Measurements from ENCODE around the gene TSPEAR. TPM values are rescaled to one million over a fixed set of nuclear protein-coding genes. Genes with fewer than 3 reads are reported as not detected.

Gene TSPEAR
- total and polyA plus RNA-seq, 2 donors (not counting 1 experiment from before 2014, with no cell fraction given) = not detected

DNA sequence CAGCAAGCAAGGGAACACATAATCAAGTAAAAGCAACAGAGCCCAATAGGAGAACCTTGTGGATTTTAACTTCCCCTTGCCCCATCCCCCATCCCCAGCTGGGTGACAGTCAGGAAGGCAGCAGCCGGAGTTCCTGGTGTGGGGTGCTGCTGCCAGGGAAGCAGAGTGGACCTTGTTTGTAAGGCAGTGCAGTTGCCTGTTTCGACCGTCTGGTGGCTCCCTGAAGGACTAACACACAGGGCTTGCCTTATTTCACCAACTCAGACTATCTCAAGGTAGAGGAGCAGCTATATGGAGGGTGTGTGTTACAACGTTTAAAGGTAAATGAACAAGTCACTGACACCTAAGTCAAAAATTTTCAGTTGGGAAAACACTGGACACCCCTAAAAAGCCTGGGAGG is 92.9 kb downstream of the TSPEAR start:
- DNase-seq (ENCODE audit: low read depth in 2 of 2) = peak; percentile 1 to 2
- Histone ChIP-seq H2AFZ (ENCODE audit: low read length) (no peak overlapping the region), H3K9me3 (ENCODE audit: control insufficient read depth, insufficient read depth, low read depth, low read length) (no peaks in the 10 kb centered on the region), H3K4me2 (ENCODE audit: extremely low read depth, insufficient read depth, low read length) (no peak overlapping the region), H3K4me3 (replicated peaks in 1 of 4; ENCODE audit: control extremely low read depth in 1 of 4, insufficient read depth in 1 of 4, low read depth in 3 of 4, low read length in 4 of 4) (no peak overlapping the region), H3K9ac (ENCODE audit: insufficient read depth, low read length) (no peak overlapping the region), H3K4me1 (ENCODE audit: control insufficient read depth, extremely low read depth, insufficient read depth, low read length) (no peaks in the 10 kb centered on the region), H3K27me3 (ENCODE audit: control insufficient read depth, insufficient read depth, low read length) (no peaks in the 10 kb centered on the region), H3K36me3 (ENCODE audit: control insufficient read depth, insufficient read depth, low read length) (no peaks in the 10 kb centered on the region), H4K20me1 (ENCODE audit: control insufficient read depth, extremely low read depth, insufficient read depth, low read length) (no peaks in the 10 kb centered on the region), H3K79me2 (ENCODE audit: control insufficient read depth, insufficient read depth, low read length) (no peaks in the 10 kb centered on the region), H3K27ac (ENCODE audit: insufficient read depth, low read length) (no peak overlapping the region)
- TF ChIP-seq EZH2 (IDR thresholded peaks at IDR 0.05; ENCODE audit: low read length, missing control alignments) = no peak
- TF ChIP-seq, protein P1, sequence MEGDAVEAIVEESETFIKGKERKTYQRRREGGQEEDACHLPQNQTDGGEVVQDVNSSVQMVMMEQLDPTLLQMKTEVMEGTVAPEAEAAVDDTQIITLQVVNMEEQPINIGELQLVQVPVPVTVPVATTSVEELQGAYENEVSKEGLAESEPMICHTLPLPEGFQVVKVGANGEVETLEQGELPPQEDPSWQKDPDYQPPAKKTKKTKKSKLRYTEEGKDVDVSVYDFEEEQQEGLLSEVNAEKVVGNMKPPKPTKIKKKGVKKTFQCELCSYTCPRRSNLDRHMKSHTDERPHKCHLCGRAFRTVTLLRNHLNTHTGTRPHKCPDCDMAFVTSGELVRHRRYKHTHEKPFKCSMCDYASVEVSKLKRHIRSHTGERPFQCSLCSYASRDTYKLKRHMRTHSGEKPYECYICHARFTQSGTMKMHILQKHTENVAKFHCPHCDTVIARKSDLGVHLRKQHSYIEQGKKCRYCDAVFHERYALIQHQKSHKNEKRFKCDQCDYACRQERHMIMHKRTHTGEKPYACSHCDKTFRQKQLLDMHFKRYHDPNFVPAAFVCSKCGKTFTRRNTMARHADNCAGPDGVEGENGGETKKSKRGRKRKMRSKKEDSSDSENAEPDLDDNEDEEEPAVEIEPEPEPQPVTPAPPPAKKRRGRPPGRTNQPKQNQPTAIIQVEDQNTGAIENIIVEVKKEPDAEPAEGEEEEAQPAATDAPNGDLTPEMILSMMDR (conservative IDR thresholded peaks at IDR 0.05 in 1 of 2, IDR thresholded peaks at IDR 0.05 in 1 of 2; ENCODE audit: low read depth in 1 of 2, low read length in 2 of 2) = no peak

DNA sequence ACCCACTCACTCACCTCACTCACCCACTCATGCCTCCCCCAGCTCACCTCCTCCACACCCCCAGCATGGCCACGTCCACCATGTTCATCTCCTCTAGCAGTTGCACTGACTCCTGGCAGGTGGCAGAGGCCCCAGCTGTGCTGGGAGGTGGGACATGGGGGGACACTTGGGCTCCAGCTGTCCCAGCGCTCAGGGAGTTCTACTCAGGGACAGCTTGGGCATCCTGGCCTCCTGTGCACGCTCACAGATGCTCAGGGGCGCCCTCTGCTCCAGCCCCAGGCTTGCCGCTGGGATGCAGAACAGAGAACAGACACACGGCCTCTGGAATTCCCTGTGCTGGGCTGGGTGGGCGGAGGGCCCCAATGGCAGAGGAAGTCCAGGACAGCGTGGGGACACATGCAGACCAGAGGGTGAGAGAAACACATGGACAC is 94.3 kb downstream of the TSPEAR start:
- TF ChIP-seq EZH2 (IDR thresholded peaks at IDR 0.05; ENCODE audit: low read length, missing control alignments) = no peak
- TF ChIP-seq, protein P1 (conservative IDR thresholded peaks at IDR 0.05 in 1 of 2, IDR thresholded peaks at IDR 0.05 in 1 of 2; ENCODE audit: low read depth in 1 of 2, low read length in 2 of 2) = no peak
- no peaks in the 10 kb centered on the region for H3K36me3 ChIP-seq (ENCODE audit: control insufficient read depth, insufficient read depth, low read length)
- H3K27ac ChIP-seq (ENCODE audit: insufficient read depth, low read length) = no peak overlapping the region
- H4K20me1 ChIP-seq (ENCODE audit: control insufficient read depth, extremely low read depth, insufficient read depth, low read length) = no peaks in the 10 kb centered on the region
- H3K79me2 ChIP-seq (ENCODE audit: control insufficient read depth, insufficient read depth, low read length) = no peaks in the 10 kb centered on the region
- H3K4me1 ChIP-seq (ENCODE audit: control insufficient read depth, extremely low read depth, insufficient read depth, low read length) = no peaks in the 10 kb centered on the region
- no peak for DNase-seq (ENCODE audit: low read depth in 2 of 2)
- no peak overlapping the region for H2AFZ ChIP-seq (ENCODE audit: low read length)
- H3K9ac ChIP-seq (ENCODE audit: insufficient read depth, low read length) = no peak overlapping the region
- no peaks in the 10 kb centered on the region for H3K9me3 ChIP-seq (ENCODE audit: control insufficient read depth, insufficient read depth, low read depth, low read length)
- H3K4me3 ChIP-seq (replicated peaks in 1 of 4; ENCODE audit: control extremely low read depth in 1 of 4, insufficient read depth in 1 of 4, low read depth in 3 of 4, low read length in 4 of 4) = no peak overlapping the region
- no peak overlapping the region for H3K4me2 ChIP-seq (ENCODE audit: extremely low read depth, insufficient read depth, low read length)
- H3K27me3 ChIP-seq (ENCODE audit: control insufficient read depth, insufficient read depth, low read length) = no peaks in the 10 kb centered on the region

DNA sequence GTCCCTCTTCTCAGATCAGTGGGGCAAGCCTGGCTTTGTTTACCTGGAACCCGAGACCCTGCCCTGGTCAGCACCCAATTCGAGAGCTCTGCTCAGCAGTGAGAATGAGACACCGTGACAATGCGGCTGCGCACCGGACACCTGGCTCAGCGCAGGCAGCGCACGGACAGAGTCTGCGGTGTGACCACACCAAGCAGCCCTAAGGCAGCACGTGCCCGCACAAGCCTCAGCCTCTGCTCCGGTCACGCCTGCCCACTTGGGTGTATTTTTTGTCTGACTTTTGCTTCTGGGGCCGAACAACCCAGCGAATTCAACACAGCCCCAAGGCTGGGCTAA is 94.8 kb downstream of the TSPEAR start:
- TF ChIP-seq, protein P1 (conservative IDR thresholded peaks at IDR 0.05 in 1 of 2, IDR thresholded peaks at IDR 0.05 in 1 of 2; ENCODE audit: low read depth in 1 of 2, low read length in 2 of 2) = no peak
- no peak for TF ChIP-seq EZH2 (IDR thresholded peaks at IDR 0.05; ENCODE audit: low read length, missing control alignments)
- Histone ChIP-seq H4K20me1 (ENCODE audit: control insufficient read depth, extremely low read depth, insufficient read depth, low read length) (no peaks in the 10 kb centered on the region), H3K4me1 (ENCODE audit: control insufficient read depth, extremely low read depth, insufficient read depth, low read length) (no peaks in the 10 kb centered on the region), H3K27ac (ENCODE audit: insufficient read depth, low read length) (no peak overlapping the region), H3K36me3 (ENCODE audit: control insufficient read depth, insufficient read depth, low read length) (no peaks in the 10 kb centered on the region), H3K9me3 (ENCODE audit: control insufficient read depth, insufficient read depth, low read depth, low read length) (no peaks in the 10 kb centered on the region), H3K4me3 (replicated peaks in 1 of 4; ENCODE audit: control extremely low read depth in 1 of 4, insufficient read depth in 1 of 4, low read depth in 3 of 4, low read length in 4 of 4) (no peak overlapping the region), H3K9ac (ENCODE audit: insufficient read depth, low read length) (no peak overlapping the region), H3K79me2 (ENCODE audit: control insufficient read depth, insufficient read depth, low read length) (no peaks in the 10 kb centered on the region), H3K4me2 (ENCODE audit: extremely low read depth, insufficient read depth, low read length) (no peak overlapping the region), H3K27me3 (ENCODE audit: control insufficient read depth, insufficient read depth, low read length) (no peaks in the 10 kb centered on the region), H2AFZ (ENCODE audit: low read length) (no peak overlapping the region)
- no peak for DNase-seq (ENCODE audit: low read depth in 2 of 2)

All from fibroblast of lung (primary cell).